Measurements from ENCODE around the gene ERBB4. TPM values are rescaled to one million over a fixed set of nuclear protein-coding genes. Genes with fewer than 3 reads are reported as not detected.

Gene ERBB4
- total RNA-seq, 1 experiment from 2014 or later = 0.15 TPM

- no peak overlapping the region for H3K4me3 ChIP-seq (ENCODE audit: low read depth in 2 of 2, low read length in 2 of 2)
- H3K9me3 ChIP-seq (ENCODE audit: control insufficient read depth, insufficient read depth, low read depth, low read length) = no peaks in the 10 kb centered on the region
- H3K36me3 ChIP-seq (ENCODE audit: control insufficient read depth, insufficient read depth, low read length) = no peaks in the 10 kb centered on the region
- BruUV-seq (replicated peaks) = no TSS peak
- DNase-seq (ENCODE audit: low read depth, low spot score) (no peak), ATAC-seq (no peak)
- intact Hi-C loops (cut with micrococcal nuclease; ENCODE audit: unreplicated experiment) (no loop called here), in situ Hi-C loops (cut with HindIII; ENCODE audit: low pct_unique_long_range_greater_than_20kb, low sequenced_read_pairs) (no loop called here)
- TF ChIP-seq POLR2AphosphoS5 (IDR thresholded peaks at IDR 0.05; ENCODE audit: low read depth, low read length) = no peak
- ChIA-PET POLR2A (no interaction called here), CTCF (no interaction called here)
- H3K27me3 ChIP-seq (ENCODE audit: control insufficient read depth, insufficient read depth, low read length) = no peaks in the 10 kb centered on the region
- no peak overlapping the region for H3K27ac ChIP-seq (ENCODE audit: low read length)
- no peaks in the 10 kb centered on the region for H3K4me1 ChIP-seq (ENCODE audit: control insufficient read depth, insufficient read depth, low read length)
These were observed 1170.1 kb downstream of the ERBB4 start for GRCh38 chr2:211368467-211368866.

- no peak for TF ChIP-seq SIN3A (IDR thresholded peaks at IDR 0.05; ENCODE audit: borderline replicate concordance, insufficient read depth, low read depth, low read length)
- no peak for TF ChIP-seq REST (IDR thresholded peaks at IDR 0.05; ENCODE audit: insufficient read depth in 1 of 2, low read depth in 2 of 2, low read length in 1 of 2)
- no peak for TF ChIP-seq TCF7L2 (IDR thresholded peaks at IDR 0.05; ENCODE audit: low read depth, low read length)
- no peak for TF ChIP-seq POLR2AphosphoS5 (IDR thresholded peaks at IDR 0.05; ENCODE audit: low read depth, low read length)
- TF ChIP-seq CTCF (IDR thresholded peaks at IDR 0.05) = no peak
- Histone ChIP-seq H3K4me3 (ENCODE audit: low read depth in 2 of 2, low read length in 2 of 2) (no peak overlapping the region), H3K27me3 (ENCODE audit: control insufficient read depth, insufficient read depth, low read length) (no peaks in the 10 kb centered on the region), H3K4me1 (ENCODE audit: control insufficient read depth, insufficient read depth, low read length) (no peaks in the 10 kb centered on the region), H3K36me3 (ENCODE audit: control insufficient read depth, insufficient read depth, low read length) (no peaks in the 10 kb centered on the region), H3K27ac (ENCODE audit: low read length) (no peak overlapping the region), H3K9me3 (ENCODE audit: control insufficient read depth, insufficient read depth, low read depth, low read length) (no peaks in the 10 kb centered on the region)
- ATAC-seq (no peak), DNase-seq (ENCODE audit: low read depth, low spot score) (no peak)
- BruUV-seq (replicated peaks) = no TSS peak
- ChIA-PET POLR2A (no interaction called here), CTCF (no interaction called here)
- in situ Hi-C loops (cut with HindIII; ENCODE audit: low pct_unique_long_range_greater_than_20kb, low sequenced_read_pairs) = no loop called here
- intact Hi-C loops (cut with micrococcal nuclease; ENCODE audit: unreplicated experiment) = no loop called here
These were observed 1170.9 kb downstream of the ERBB4 start for GRCh38 chr2:211367711-211368110.

GRCh38 chr2:211367293-211367692 lies 1171.3 kb downstream of the ERBB4 start:
- no TSS peak for BruUV-seq (replicated peaks)
- H3K9me3 ChIP-seq (ENCODE audit: control insufficient read depth, insufficient read depth, low read depth, low read length) = no peaks in the 10 kb centered on the region
- no peaks in the 10 kb centered on the region for H3K4me1 ChIP-seq (ENCODE audit: control insufficient read depth, insufficient read depth, low read length)
- in situ Hi-C loops (cut with HindIII; ENCODE audit: low pct_unique_long_range_greater_than_20kb, low sequenced_read_pairs) = no loop called here
- intact Hi-C loops (cut with micrococcal nuclease; ENCODE audit: unreplicated experiment) = no loop called here
- ChIA-PET POLR2A (no interaction called here), CTCF (no interaction called here)
- H3K36me3 ChIP-seq (ENCODE audit: control insufficient read depth, insufficient read depth, low read length) = no peaks in the 10 kb centered on the region
- H3K27me3 ChIP-seq (ENCODE audit: control insufficient read depth, insufficient read depth, low read length) = no peaks in the 10 kb centered on the region
- no peak for ATAC-seq
- TF ChIP-seq POLR2AphosphoS5 (IDR thresholded peaks at IDR 0.05; ENCODE audit: low read depth, low read length) (no peak), SIN3A (IDR thresholded peaks at IDR 0.05; ENCODE audit: borderline replicate concordance, insufficient read depth, low read depth, low read length) (no peak), CTCF (IDR thresholded peaks at IDR 0.05) (no peak), REST (IDR thresholded peaks at IDR 0.05; ENCODE audit: insufficient read depth in 1 of 2, low read depth in 2 of 2, low read length in 1 of 2) (no peak), TCF7L2 (IDR thresholded peaks at IDR 0.05; ENCODE audit: low read depth, low read length) (no peak)
- H3K4me3 ChIP-seq (ENCODE audit: low read depth in 2 of 2, low read length in 2 of 2) = no peak overlapping the region
- DNase-seq (ENCODE audit: low read depth, low spot score) = no peak
- no peak overlapping the region for H3K27ac ChIP-seq (ENCODE audit: low read length)
